ENCODE data around the gene HOXC9.

Gene HOXC9

GRCh38 chr12:53988541-53989226 lies 11.3 kb upstream of the HOXC9 start:
- no peak for DNase-seq

DNA sequence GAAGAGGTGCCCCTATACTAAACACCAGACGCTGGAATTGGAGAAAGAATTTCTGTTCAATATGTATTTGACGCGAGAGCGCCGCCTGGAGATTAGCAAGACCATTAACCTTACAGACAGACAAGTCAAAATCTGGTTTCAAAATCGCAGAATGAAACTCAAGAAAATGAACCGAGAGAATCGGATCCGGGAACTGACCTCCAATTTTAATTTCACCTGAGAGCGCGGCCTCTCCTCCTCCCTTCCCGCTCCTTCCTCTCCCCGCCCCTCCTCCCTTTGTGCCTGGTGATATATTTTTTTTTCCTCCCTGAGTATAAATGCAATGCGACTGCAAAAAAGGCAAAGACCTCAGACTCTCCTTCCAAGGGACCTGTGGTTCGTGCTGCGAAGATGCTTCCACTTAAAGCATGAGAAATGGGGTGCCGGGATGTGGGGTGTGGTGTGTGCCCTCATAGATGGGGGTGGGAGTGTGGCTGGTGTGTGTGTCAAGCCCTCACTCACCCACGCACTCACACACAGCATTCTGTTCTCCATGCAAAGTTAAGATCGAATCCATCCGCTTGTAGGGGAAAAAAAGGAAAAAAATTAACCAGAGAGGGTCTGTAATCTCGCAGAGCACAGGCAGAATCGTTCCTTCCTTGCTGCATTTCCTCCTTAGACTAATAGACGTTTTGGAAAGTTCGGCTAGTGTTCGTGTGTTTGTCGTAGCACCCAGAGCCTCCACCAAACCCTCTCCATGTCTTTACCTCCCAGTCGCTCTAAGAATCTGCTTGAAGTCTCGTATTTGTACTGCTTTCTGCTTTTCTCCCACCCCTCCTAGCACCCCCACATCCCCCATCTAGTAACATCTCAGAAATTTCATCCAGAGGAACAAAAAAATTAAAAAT lies 10.5 kb upstream of the HOXC9 start:
- DNase-seq, result no peak

DNA sequence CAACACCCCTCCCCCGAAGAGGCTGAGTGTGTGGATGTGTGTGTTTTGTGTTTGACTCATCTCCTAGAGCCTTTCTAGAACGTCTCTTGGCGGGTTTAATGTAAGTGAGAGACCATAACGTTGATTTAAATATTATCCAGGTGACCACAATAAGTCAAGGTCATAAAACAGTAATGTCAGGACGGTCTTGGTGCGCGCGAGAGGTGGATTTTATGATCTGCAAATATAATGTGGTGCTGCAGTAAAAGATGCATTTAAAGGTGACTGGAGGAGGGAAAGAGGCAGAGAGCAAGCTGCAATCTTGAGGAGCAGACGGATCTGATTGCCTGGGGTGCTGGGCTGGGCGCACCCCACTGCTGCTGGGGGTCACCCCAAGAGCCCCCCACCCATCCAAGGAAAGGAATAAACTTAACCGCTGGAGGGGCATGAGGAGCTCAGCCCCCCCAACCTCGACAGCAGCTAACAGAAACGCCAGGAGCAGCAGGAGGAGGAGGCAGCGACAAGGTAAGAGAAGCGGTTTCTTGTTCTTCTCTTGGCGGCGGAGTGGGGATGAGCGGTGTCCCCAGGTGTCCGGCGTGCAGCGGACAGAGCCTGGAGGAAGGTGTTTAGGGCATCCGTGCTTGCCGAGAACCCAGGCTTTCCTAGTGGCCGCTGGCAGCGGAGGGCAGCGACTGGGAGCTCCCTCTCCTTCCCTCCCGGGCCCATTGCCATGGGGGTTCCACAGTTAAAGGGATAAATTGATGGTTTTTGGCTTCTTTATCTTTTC lies 9.5 kb upstream of the HOXC9 start:
- no peak for DNase-seq

DNA sequence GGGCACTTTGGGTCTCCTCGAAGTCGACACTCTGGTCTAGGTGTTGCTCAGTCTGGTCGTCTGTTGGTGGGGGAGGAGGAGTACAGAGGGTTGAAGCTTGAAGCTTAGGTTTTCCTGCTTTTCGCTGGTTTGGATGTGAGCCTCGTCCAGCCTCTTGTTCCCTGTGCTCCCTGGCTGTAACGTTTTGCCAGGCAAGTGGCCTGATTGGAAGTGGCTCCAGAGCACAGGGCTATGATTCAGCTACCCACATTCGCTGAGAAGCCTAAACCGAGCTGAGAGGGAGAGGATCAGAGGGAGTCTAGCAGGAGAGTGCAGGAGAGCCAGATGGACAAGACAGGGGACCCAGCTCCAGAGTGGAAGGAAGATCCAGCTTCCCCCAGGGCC lies 8.9 kb upstream of the HOXC9 start:
- DNase-seq, result no peak

DNA sequence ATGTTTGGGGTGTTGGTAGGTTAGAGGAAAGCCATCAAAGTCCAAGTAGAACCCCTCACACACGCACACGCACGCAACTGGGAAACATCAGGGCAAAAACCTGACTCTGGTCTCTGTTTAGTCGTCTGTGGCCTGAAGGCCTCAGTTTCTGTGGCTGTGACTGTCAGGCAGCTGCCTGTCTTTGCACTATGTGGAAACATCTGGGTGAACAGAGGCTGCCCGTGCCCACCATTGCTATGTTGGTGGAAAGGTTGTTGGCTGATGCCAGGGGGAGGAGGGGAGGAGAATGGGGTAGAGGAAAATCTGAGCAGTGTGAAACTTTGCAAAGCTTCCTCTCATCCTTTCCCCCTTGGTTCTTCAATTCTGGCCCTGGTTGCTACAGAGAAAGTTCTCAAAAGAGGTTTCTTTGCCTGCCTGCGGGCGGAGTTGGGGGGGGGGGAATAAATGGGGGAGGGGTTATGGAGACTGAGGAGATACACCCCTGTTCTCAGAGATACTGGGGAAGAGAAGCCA lies 7.5 kb upstream of the HOXC9 start:
- no peak for DNase-seq

DNA sequence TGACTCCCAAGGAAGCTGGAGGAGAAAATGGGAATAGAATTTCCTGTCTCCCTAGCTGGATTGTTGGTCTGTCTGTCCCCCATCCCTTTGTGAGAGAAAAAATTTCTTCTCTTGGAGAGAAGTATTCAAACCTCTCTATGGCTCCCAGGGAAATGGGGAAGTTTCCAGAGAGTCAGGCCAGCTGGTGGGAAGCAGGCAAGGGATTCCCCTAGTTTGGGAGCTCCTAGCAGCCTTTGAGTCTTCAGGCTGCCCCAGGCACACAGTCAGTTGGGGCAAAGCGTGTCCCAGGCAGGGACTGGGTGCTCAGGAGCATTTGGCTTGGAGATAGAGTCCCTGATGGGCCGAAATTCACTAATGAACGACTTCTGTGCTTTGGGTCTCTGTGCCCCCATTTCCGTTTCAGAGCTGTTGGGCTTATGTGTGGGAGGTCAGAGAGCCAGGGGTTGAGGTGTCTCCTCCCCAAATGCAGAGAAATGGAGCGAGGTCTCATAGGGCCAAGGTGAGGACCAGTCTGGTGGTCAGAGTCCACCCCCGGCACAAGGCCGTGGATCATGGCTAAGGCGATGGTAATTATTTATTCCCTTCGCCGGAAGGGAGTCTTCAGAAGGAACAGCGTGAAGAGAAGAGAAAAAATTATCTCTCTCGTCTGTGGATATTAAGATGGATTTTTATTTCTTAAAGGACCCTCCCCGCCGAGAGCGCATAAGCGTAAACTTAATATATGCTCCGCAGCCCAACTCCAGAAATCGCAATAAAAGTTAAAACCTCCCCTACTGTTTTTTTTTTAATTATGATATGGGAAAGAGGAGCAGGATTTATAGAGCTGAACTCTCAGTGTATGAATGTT lies 6.6 kb upstream of the HOXC9 start:
- DNase-seq, result no peak

- no peak for DNase-seq
These were observed 6.0 kb upstream of the HOXC9 start for GRCh38 chr12:53994009-53994263.

GRCh38 chr12:53994264-53995001 lies 5.5 kb upstream of the HOXC9 start:
- DNase-seq, result no peak

DNA sequence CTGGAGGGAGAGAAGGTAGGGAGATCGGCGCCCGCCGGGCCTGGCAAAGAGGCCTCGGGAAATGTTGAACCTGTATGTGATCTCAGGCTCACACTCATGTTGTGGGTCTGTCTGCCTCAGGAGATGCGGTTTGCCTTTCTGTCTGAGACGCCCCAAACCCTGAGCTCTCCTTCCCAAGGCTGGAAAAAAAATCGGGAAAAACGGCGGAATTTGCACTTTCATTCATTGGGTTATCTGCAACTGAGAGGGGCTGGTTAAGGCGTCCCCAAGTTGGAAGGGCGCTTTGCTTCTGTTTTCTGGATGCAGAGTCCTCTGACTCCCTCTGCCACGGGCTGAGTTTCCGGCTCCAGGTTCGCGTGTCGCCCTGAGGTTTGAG lies 5.0 kb upstream of the HOXC9 start:
- no peak for DNase-seq

DNA sequence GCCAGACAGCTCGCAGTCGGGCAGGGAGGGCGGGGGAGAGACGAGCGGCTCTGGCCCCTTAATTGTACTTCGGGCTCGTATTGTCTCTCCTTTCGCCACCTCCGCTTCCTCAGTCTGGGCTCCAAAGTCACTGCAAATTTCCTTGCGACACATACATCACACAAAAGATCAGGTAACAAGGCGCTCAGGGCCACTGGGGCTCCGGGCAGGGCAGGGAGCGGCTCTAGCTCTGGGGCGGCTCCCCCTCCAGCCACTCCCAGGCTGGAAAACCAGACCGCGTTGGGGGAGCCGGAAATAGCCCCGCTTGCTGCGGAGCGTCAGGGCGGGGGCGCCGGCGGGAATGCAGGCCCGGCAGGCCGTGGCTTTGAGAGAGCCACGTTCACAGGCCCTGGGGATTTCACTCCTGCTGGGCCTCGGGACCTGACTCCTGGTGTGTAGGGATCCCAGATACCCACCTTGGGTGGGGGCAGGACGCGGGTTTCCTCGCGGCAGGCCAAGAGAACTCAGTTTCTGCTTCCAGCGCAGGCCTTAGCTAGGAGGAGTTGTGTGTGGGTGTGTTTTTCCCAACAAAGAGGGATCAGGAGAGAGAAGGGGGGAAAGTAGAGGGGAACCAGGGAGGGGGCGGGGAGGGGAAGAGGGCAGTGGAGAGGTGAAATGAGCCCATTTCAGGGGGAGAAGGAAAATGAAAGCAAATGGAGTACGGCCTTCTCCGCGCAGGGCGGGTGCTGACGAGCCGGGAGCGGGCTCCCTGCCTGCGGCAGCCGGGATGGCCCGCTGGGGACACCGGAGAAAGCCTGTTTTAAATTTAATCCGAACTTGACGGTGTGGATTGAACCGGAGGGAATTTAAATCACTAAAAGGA lies 4.4 kb upstream of the HOXC9 start:
- DNase-seq, result no peak

DNA sequence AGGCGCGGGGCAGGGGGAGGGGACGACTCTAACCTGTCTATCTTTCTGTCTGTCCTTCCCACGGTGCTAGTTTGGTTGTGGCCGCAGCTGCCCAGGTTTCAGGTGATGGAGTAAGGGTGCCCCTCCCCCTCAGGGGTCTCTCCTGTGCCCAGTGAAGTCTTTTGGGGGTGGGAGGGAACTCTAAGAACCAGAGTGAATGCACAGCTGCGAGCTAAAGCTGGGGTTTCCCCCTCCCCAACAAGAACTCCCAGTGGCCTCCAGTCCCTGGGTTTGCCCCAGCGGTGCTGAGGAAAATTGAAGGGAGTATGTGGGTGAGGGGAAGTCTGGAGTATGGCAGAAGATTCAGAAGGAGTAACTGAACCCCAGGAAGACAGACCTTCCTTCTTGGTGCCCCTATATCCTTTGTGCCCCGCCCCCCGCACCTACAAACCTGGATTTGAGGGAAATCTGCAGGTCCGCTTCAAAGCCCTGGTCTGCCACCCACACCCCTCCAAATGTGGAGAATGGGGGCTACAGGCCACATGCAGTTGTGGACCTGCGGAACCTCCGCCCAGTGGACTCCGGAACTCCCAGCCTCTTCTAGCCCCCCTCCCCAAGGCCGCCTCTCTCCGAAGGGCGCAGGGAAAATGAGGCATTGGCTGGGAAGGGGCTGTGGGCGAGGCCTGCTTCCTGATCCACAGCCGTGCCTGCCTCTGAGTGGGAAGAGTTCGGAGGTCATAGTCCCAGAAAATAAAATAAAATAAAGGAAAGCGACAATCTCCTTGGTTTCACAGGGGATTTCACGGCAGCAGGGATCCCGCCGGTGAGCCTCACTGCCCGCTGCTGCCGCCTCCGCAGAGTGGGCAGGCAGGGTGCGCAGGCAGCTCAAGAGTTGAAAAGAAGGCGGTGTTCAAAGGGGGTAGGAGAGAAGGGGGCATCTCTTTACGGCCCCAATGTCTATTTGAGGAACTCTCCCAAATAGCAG lies 3.4 kb upstream of the HOXC9 start:
- DNase-seq, result no peak

DNA sequence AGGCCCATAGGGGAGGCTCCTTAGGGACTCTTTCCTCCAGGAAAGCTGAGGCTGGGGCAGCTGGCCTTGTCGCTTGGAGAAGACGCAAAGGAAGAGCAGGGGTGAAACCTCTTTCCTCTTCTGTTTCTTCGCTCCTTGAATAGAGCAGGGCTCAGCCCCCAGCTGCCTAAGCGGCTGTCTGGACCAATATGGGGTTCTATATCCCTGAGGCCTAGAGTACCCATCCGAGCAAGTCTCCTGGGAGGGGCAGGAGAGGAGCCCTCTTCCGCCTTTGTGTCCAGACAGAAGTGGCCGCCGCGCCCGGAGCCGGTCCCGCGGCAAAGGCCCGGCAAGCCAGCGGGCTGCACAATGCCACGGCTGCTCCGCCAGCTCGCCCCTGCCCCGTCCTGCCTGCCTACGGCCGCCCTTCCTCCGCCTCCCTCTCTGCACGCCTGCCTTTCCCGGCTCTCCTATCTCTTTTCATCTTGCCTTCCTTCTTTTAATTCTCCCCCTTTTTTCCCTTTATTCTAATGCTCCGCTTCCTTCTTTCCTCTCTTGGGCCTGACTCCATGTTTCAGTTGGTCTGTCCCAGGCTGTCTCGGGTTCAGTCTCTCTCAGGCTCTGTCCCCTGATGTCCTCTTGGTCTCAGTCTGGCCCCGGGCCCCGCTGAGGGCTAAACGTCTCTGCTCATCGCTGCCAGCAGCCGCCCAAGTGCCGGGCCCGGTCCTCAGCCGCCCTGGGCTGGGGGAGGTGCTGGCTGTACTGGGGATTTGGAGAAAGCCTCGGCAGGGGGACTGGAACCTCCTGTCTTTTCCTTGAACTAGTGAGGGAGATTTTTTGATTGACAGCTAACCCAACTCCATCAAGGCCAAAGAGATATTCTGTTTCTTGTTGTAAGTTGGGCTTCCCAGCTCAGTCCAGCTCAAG lies 2.5 kb upstream of the HOXC9 start:
- DNase-seq, result no peak

DNA sequence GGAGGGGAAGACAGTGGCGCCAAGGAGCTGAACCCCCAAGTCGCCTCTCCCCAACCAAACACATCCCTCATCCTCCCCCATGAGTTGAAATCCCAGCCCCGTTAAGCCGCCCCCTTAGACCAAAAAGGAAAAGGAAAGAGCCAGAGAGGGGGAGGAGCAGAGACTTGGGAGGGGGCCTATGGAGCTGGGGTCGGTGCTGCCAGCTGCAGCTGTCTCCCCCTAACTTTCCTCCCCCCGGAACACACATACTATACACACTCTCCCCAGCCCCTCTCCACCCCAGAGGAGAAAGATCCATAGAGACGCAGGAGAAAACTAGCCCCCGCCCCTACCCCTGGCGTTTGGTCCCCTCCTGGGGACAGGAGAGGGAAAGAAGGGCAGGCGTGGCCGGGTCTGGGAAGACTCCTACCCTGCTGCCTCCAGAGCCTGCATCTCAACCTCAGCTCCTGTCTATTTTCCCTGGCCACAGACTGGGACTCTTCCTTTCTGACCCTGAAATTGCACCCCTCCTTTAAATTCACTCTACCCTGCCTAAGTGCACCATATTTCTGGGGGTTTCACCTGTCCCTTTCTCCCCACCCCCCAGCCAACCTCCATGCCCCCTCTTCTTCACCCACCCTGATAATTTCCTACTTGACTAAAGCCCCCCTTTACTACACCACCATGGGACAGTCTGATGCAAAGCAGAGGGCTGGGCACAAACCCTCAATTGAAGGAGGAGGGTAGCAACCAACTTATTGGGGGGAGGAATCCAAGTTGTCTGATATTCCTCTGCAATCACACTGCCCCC lies 1.7 kb upstream of the HOXC9 start:
- no peak for DNase-seq

GRCh38 chr12:53998900-53999236 lies 1.1 kb upstream of the HOXC9 start:
- no peak for DNase-seq

GRCh38 chr12:53999559-54000115 lies 324 bp upstream of the HOXC9 start:
- DNase-seq, result no peak

- DNase-seq, result no peak
These were observed 1.6 kb downstream of the HOXC9 start for GRCh38 chr12:54001283-54002187.

All from activated gamma-delta T cell (primary cell).